Memory B cell (primary cell): ENCODE data around the gene ZNF316.
A peak's percentile ranks its signal among the peaks of the same experiment; 100 is the strongest.
"Not testable (repeated sequence)": the region's sequence is repeated elsewhere in the genome, so short reads cannot be mapped to it uniquely, and the experiment has no call there.

Source experiments
- ATAC-seq: fragments of 150-1000 bp; cut with Tn5 transposase; 2 replicates; pipeline ENCODE4 v1.10.0; 2021; ENCODE audit warnings: low read depth, mild to moderate bottlenecking, moderate library complexity
- DNase-seq, 2 donors: peaks; one replicate each; pipeline ENCODE4 v3.0.0; 2022; ENCODE audit warnings: low spot score in 2 of 2
- H3K27ac Mint-ChIP-seq: one replicate; pipeline ENCODE4 v1.8.0; 2022; ENCODE audit warnings: mild to moderate bottlenecking, moderate library complexity, mixed read lengths
- H3K27me3 Mint-ChIP-seq: one replicate; pipeline ENCODE4 v1.8.0; 2022; ENCODE audit warnings: mixed read lengths
- H3K36me3 Mint-ChIP-seq: one replicate; pipeline ENCODE4 v1.8.0; 2022; ENCODE audit warnings: mild to moderate bottlenecking, mixed read lengths
- H3K4me1 Mint-ChIP-seq: one replicate; pipeline ENCODE4 v1.8.0; 2022; ENCODE audit warnings: mixed read lengths
- H3K4me3 Mint-ChIP-seq: one replicate; pipeline ENCODE4 v1.8.0; 2022; ENCODE audit warnings: mild to moderate bottlenecking, moderate library complexity, mixed read lengths
- H3K9me3 Mint-ChIP-seq: one replicate; pipeline ENCODE4 v1.8.0; 2022; ENCODE audit warnings: mixed read lengths

The ZNF316 gene

GRCh38 chr7:6634021-6634420 lies 3.1 kb upstream of the ZNF316 start:
- Mint-ChIP-seq H3K27ac (no peak overlapping the region), H3K36me3 (no peaks in the 10 kb centered on the region), H3K9me3 (peaks cover 1% of the 10 kb centered on the region), H3K4me3 (peak overlapping the region; percentile 45), H3K4me1 (peaks cover 16% of the 10 kb centered on the region), H3K27me3 (no peaks in the 10 kb centered on the region)
- no peak for DNase-seq
- no peak for ATAC-seq

GRCh38 chr7:6634971-6635370 lies 2.1 kb upstream of the ZNF316 start:
- H3K27ac Mint-ChIP-seq: peak overlapping the region; percentile 62
- peaks cover 19% of the 10 kb centered on the region for H3K4me1 Mint-ChIP-seq
- not testable (repeated sequence) for H3K27me3 Mint-ChIP-seq, H3K4me3 Mint-ChIP-seq, H3K9me3 Mint-ChIP-seq, H3K36me3 Mint-ChIP-seq
- ATAC-seq: peak; percentile 1
- peak in 1 of 2 donors; percentile 21 for DNase-seq

- Mint-ChIP-seq H3K9me3 (peaks cover 1% of the 10 kb centered on the region), H3K36me3 (peaks cover 18% of the 10 kb centered on the region), H3K4me3 (peak overlapping the region; percentile 84), H3K27me3 (no peaks in the 10 kb centered on the region), H3K27ac (peak overlapping the region; percentile 93), H3K4me1 (peaks cover 26% of the 10 kb centered on the region)
- ATAC-seq (peak; percentile 78), DNase-seq (peak; percentile 63 to 64)
Observed at GRCh38 chr7:6637544-6638229, 569 bp downstream of the ZNF316 start.

- peak overlapping the region; percentile 93 for H3K27ac Mint-ChIP-seq
- peaks cover under 1% of the 10 kb centered on the region for H3K9me3 Mint-ChIP-seq
- H3K4me1 Mint-ChIP-seq: peaks cover 24% of the 10 kb centered on the region
- DNase-seq (no peak), ATAC-seq (no peak)
- H3K4me3 Mint-ChIP-seq: peak overlapping the region; percentile 84
- H3K36me3 Mint-ChIP-seq: peaks cover 22% of the 10 kb centered on the region
- H3K27me3 Mint-ChIP-seq: no peaks in the 10 kb centered on the region
Observed at GRCh38 chr7:6639032-6639431, 1.9 kb downstream of the ZNF316 start.

GRCh38 chr7:6639627-6640026 lies 2.5 kb downstream of the ZNF316 start:
- Mint-ChIP-seq H3K36me3 (peaks cover 23% of the 10 kb centered on the region), H3K27ac (peak overlapping the region; percentile 93), H3K4me3 (no peak overlapping the region), H3K27me3 (no peaks in the 10 kb centered on the region), H3K4me1 (peaks cover 23% of the 10 kb centered on the region), H3K9me3 (no peaks in the 10 kb centered on the region)
- ATAC-seq (no peak), DNase-seq (no peak)

- H3K9me3 Mint-ChIP-seq: no peaks in the 10 kb centered on the region
- H3K36me3 Mint-ChIP-seq: peaks cover 23% of the 10 kb centered on the region
- no peaks in the 10 kb centered on the region for H3K27me3 Mint-ChIP-seq
- no peak overlapping the region for H3K27ac Mint-ChIP-seq
- no peak for ATAC-seq
- no peak for DNase-seq
- H3K4me3 Mint-ChIP-seq: no peak overlapping the region
- H3K4me1 Mint-ChIP-seq: peaks cover 23% of the 10 kb centered on the region
Observed at GRCh38 chr7:6640246-6640721, 3.2 kb downstream of the ZNF316 start.

- ATAC-seq: no peak
- H3K4me1 Mint-ChIP-seq: peaks cover 20% of the 10 kb centered on the region
- no peaks in the 10 kb centered on the region for H3K27me3 Mint-ChIP-seq
- DNase-seq: no peak
- no peak overlapping the region for H3K4me3 Mint-ChIP-seq
- no peak overlapping the region for H3K27ac Mint-ChIP-seq
- H3K36me3 Mint-ChIP-seq: peaks cover 23% of the 10 kb centered on the region
- H3K9me3 Mint-ChIP-seq: no peaks in the 10 kb centered on the region
Observed at GRCh38 chr7:6641305-6642035, 4.4 kb downstream of the ZNF316 start.

GRCh38 chr7:6642239-6642839 lies 5.2 kb downstream of the ZNF316 start:
- Mint-ChIP-seq H3K4me3 (no peak overlapping the region), H3K36me3 (peaks cover 25% of the 10 kb centered on the region)

GRCh38 chr7:6642861-6643640 lies 5.9 kb downstream of the ZNF316 start:
- H3K27ac Mint-ChIP-seq: no peak overlapping the region
- H3K36me3 Mint-ChIP-seq: peaks cover 25% of the 10 kb centered on the region
- no peak for DNase-seq
- H3K27me3 Mint-ChIP-seq: no peaks in the 10 kb centered on the region
- H3K4me3 Mint-ChIP-seq: no peak overlapping the region
- no peaks in the 10 kb centered on the region for H3K9me3 Mint-ChIP-seq
- ATAC-seq: no peak
- H3K4me1 Mint-ChIP-seq: peaks cover 15% of the 10 kb centered on the region

More at GRCh38 chr7:6642239-6642839, 5.2 kb downstream of the ZNF316 start:
- Mint-ChIP-seq H3K27me3 (no peaks in the 10 kb centered on the region), H3K9me3 (no peaks in the 10 kb centered on the region), H3K4me1 (peaks cover 18% of the 10 kb centered on the region), H3K27ac (peak overlapping the region; percentile 45)
- DNase-seq (no peak), ATAC-seq (no peak)

GRCh38 chr7:6643915-6644625 lies 7.0 kb downstream of the ZNF316 start:
- H3K27me3 Mint-ChIP-seq: no peaks in the 10 kb centered on the region
- DNase-seq (no peak), ATAC-seq (no peak)
- peaks cover 9% of the 10 kb centered on the region for H3K4me1 Mint-ChIP-seq
- no peak overlapping the region for H3K4me3 Mint-ChIP-seq
- H3K27ac Mint-ChIP-seq: no peak overlapping the region
- no peaks in the 10 kb centered on the region for H3K9me3 Mint-ChIP-seq
- H3K36me3 Mint-ChIP-seq: peaks cover 28% of the 10 kb centered on the region

GRCh38 chr7:6644728-6645127 lies 7.6 kb downstream of the ZNF316 start:
- no peak overlapping the region for H3K4me3 Mint-ChIP-seq
- H3K36me3 Mint-ChIP-seq: peaks cover 28% of the 10 kb centered on the region
- H3K4me1 Mint-ChIP-seq: peaks cover 7% of the 10 kb centered on the region
- no peak for DNase-seq
- no peak overlapping the region for H3K27ac Mint-ChIP-seq
- no peaks in the 10 kb centered on the region for H3K9me3 Mint-ChIP-seq
- H3K27me3 Mint-ChIP-seq: no peaks in the 10 kb centered on the region
- ATAC-seq: no peak

GRCh38 chr7:6646465-6646864 lies 9.3 kb downstream of the ZNF316 start:
- H3K4me1 Mint-ChIP-seq: peaks cover 3% of the 10 kb centered on the region
- DNase-seq (no peak), ATAC-seq (no peak)
- H3K27me3 Mint-ChIP-seq: no peaks in the 10 kb centered on the region
- H3K4me3 Mint-ChIP-seq: no peak overlapping the region
- H3K36me3 Mint-ChIP-seq: peaks cover 32% of the 10 kb centered on the region
- no peak overlapping the region for H3K27ac Mint-ChIP-seq
- H3K9me3 Mint-ChIP-seq: no peaks in the 10 kb centered on the region

GRCh38 chr7:6647080-6647479 lies 10.0 kb downstream of the ZNF316 start:
- H3K4me3 Mint-ChIP-seq: no peak overlapping the region
- ATAC-seq: no peak
- H3K27ac Mint-ChIP-seq: no peak overlapping the region
- H3K27me3 Mint-ChIP-seq: no peaks in the 10 kb centered on the region
- DNase-seq: no peak
- H3K4me1 Mint-ChIP-seq: no peaks in the 10 kb centered on the region
- no peaks in the 10 kb centered on the region for H3K9me3 Mint-ChIP-seq
- H3K36me3 Mint-ChIP-seq: peaks cover 28% of the 10 kb centered on the region
